Psoas muscle (tissue), 8 donors: ENCODE data around the gene ESRRA. TPM values are rescaled to one million over a fixed set of nuclear protein-coding genes. Genes with fewer than 3 reads are reported as not detected.

Source experiments
- ATAC-seq, 4 donors: fragments of 200-7000 bp; cut with Tn5 transposase; one replicate each; pipeline ENCODE4 v1.9.1; 2020; ENCODE audit warnings: moderate library complexity in 3 of 4, mild to moderate bottlenecking in 2 of 4
- DNase-seq, 2 donors: peaks; one replicate each; pipeline ENCODE4 v3.0.0-alpha.2; 2020
- H3K27ac ChIP-seq: fragments of 200-600 bp; one replicate; pipeline ENCODE4 v1.8.0; 2022
- H3K27me3 ChIP-seq, 3 donors: fragments of 200-600 bp in 1 of 3; one replicate each; pipeline versions ENCODE4 v1.6.1 to v1.8.0; 2013 to 2022; ENCODE audit warnings: low read length in 2 of 3, mild to moderate bottlenecking in 2 of 3, moderate library complexity in 1 of 3; ENCODE audit not compliant: insufficient read depth in 3 of 3
- H3K36me3 ChIP-seq, 2 donors: fragments of 200-600 bp in 1 of 2; one replicate each; pipeline versions ENCODE4 v1.6.1 to v1.8.0; 2013 to 2022; ENCODE audit warnings: low read depth in 1 of 2, mild to moderate bottlenecking in 1 of 2, moderate library complexity in 1 of 2; ENCODE audit not compliant: insufficient read depth in 1 of 2
- H3K4me1 ChIP-seq: fragments of 200-600 bp; one replicate; pipeline ENCODE4 v1.8.0; 2022
- H3K4me3 ChIP-seq: fragments of 200-600 bp; one replicate; pipeline ENCODE4 v1.8.0; 2022; ENCODE audit warnings: mild to moderate bottlenecking
- H3K9me3 ChIP-seq: fragments of 200-600 bp; one replicate; pipeline ENCODE4 v1.8.0; 2022
- CTCF ChIP-seq: fragments of 200-600 bp; IDR thresholded peaks from one replicate; pipeline ENCODE4 v1.8.0; 2022; ENCODE audit warnings: antibody characterized with exemption
- WGBS, 3 donors: extraction: QIAGEN DNeasy Blood & Tissue Kit; methylation state at CpG; one replicate each; pipeline versions ENCODE4 v1.1.6 to v1.1.7; 2013; 5-methylcytosine and 5-hydroxymethylcytosine counted together
- intact Hi-C, 2 donors: fragments of 100-400 bp; cut with DNase I; formaldehyde crosslinking; loops; one replicate each; pipeline versions ENCODE4 v1.11.0 to v1.14.2; 2022
- polyA plus RNA-seq, 3 donors: library from polyadenylated mRNA; stranded (reverse); fragments of 200-250 nt; gene quantifications; one replicate each; pipeline ENCODE4 v1.2.3, GENCODE V29; 2013
- total RNA-seq, 4 donors: library from RNA; stranded (reverse); fragmentation: NEBNext Ultra II Directional in 2 of 4; extraction: Animal tissue kit (Norgen Biotek cat#: 25700) in 2 of 4; gene quantifications; one replicate each; pipeline versions ENCODE4 v1.2.1 to v1.2.4, GENCODE V29; 2021 to 2023
- donor health status: healthy with polysubstance abuse.
- donor health status: DM: no; HTN: no; CAD: no; lungs with moderate emphysema.
- donor health status: Bipolar disorder and iron deficiency.
- donor health status: healthy.
- donor health status: DM: yes; HTN: yes; CAD: no.
- donor health status: DM: no; HTN: no; CAD: no.
- donor health status: DM: no; HTN: no; CAD: no.
- donor health status: DM: yes; HTN: yes; CAD: no.

ESRRA gene
- total and polyA plus RNA-seq, 7 donors, result 104 to 362 (median 261) TPM

- ATAC-seq (peak; percentile 84 to 88 (median 86)), DNase-seq (peak; percentile 98 to 99)
- intact Hi-C loops, result loop anchor here (2.0 to 5.0 kb wide), 4 partner anchors 15 to 67 kb away; partner anchors contain the start of genes BAD (in 1 of the 2), GPR137 (in 1 of the 2) and PLCB3 (in 1 of the 2)
- TF ChIP-seq CTCF, result peak; percentile 19
- H3K9me3 ChIP-seq, result no peaks in the 10 kb centered on the region
- 0 to 1% (median 1%) methylated on average over 56 to 58 of the region's 58 CpGs for WGBS, 3 donors
- peak overlapping the region; percentile 93 for H3K27ac ChIP-seq
- peak overlapping the region; percentile 83 for H3K4me3 ChIP-seq
- peaks cover 3 to 18% of the 10 kb centered on the region in 2 donors for H3K36me3 ChIP-seq
- H3K4me1 ChIP-seq, result peaks cover 20% of the 10 kb centered on the region
- H3K27me3 ChIP-seq, result no peaks in the 10 kb centered on the region
Measured at GRCh38 chr11:64269540-64270220, 35.6 kb upstream of the ESRRA start.

DNA sequence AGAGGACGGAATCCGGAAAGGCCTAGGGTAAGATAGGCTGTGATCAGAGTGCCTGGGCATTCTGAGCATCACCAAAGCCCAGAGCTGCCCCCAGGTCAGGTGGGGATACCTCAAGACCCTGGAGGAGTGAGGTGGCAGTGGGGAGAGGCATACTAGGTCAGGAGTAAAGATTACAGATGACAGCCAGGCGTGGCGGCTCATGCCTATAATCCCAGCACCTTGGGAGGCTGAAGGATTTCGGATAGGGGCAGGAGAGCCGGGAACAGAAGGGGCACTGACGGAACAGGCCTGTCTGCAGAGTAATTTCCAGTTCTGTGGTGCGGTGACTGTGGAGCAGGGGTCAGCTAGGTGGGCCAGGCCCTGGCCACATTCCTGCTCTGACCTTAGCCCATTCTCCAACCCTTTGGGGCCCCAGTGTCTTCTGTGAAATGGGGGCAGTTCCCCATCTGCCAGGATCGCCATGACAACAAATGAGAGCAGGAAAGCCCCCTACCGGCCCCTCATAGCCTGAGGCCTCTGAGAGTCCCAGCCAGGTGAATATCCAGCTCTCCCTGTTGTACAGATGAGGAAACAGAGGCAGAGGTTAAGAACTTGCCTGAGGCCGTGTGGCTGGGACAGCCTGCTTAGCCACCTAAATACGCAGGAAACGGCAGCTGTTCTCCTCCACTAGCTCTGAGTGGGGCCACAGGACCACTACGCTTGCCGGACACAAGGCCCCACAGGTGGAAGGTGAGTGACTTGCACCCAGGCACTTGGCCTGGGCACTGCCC is 30.1 kb upstream of the ESRRA start:
- intact Hi-C loops, result no loop called here
- H3K9me3 ChIP-seq, result no peaks in the 10 kb centered on the region
- H3K36me3 ChIP-seq, result peaks cover 0 to 44% of the 10 kb centered on the region in 2 donors
- no peak for DNase-seq
- H3K27ac ChIP-seq, result no peak overlapping the region
- no peak for TF ChIP-seq CTCF
- 89 to 93% (median 91%) methylated on average over 15 of the region's 15 CpGs for WGBS, 3 donors
- H3K27me3 ChIP-seq, result no peaks in the 10 kb centered on the region
- no peak for ATAC-seq
- H3K4me3 ChIP-seq, result no peak overlapping the region
- H3K4me1 ChIP-seq, result peaks cover 7% of the 10 kb centered on the region

DNA sequence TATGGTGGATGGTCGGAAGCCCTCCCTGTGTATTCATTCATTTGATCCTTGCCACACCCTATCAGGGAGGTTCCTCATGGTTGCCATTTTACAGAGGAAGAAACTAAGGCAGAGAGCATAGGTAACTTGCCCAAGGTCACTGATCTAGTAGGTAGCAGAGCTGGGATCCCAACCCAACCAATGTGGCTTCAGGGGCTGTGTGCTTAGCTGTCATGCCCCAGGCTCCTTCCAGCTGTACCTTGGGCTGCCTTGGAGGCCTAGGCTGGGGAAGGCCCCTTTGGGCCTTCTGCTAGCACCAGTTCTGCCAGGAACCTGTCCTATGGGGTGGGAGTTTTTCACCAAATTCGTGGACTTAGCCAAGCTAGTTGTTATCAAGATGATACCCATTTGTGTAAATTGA is 29.5 kb upstream of the ESRRA start:
- Histone ChIP-seq H3K27ac (no peak overlapping the region), H3K9me3 (no peaks in the 10 kb centered on the region), H3K27me3 (no peaks in the 10 kb centered on the region), H3K4me3 (no peak overlapping the region), H3K4me1 (peaks cover 7% of the 10 kb centered on the region), H3K36me3 (peaks cover 0 to 44% of the 10 kb centered on the region in 2 donors)
- TF ChIP-seq CTCF, result no peak
- whole genome bisulfite sequencing, 3 donors, result 81 to 87% (median 81%) methylated on average over 2 of the region's 2 CpGs
- DNase-seq (no peak), ATAC-seq (no peak)
- intact Hi-C loops, result no loop called here

- Histone ChIP-seq H3K27me3 (no peaks in the 10 kb centered on the region), H3K36me3 (peaks cover 0 to 52% of the 10 kb centered on the region in 2 donors), H3K4me1 (peaks cover 5% of the 10 kb centered on the region), H3K27ac (no peak overlapping the region), H3K4me3 (no peak overlapping the region), H3K9me3 (no peaks in the 10 kb centered on the region)
- DNase-seq (no peak), ATAC-seq (no peak)
- intact Hi-C loops, result no loop called here
- 75 to 85% (median 76%) methylated on average over 17 of the region's 17 CpGs for WGBS, 3 donors
- no peak for TF ChIP-seq CTCF
Measured at GRCh38 chr11:64276653-64277431, 28.5 kb upstream of the ESRRA start.
